ENCODE results near the gene ZDHHC11. TPM values are rescaled to one million over a fixed set of nuclear protein-coding genes. Genes with fewer than 3 reads are reported as not detected.

The ZDHHC11 gene
- total RNA-seq, 1 donor from 2014 or later, result 10.6 TPM

Other genes starting within 250 kb of the ZDHHC11 start
- gene CEP72, start 238.6 kb downstream of the ZDHHC11 start, total RNA-seq, result 0.86 TPM
- 7.3 TPM for gene TPPP, start 157.6 kb downstream of the ZDHHC11 start, total RNA-seq
- gene ZDHHC11B, start 66.3 kb downstream of the ZDHHC11 start, total RNA-seq, result 5.5 TPM
- 25.9 TPM for gene BRD9, start 41.8 kb upstream of the ZDHHC11 start, total RNA-seq
- 0.57 TPM for gene TRIP13, start 41.9 kb upstream of the ZDHHC11 start, total RNA-seq
- 3.6 TPM for gene NKD2, start 157.8 kb upstream of the ZDHHC11 start, total RNA-seq

Measured in cardiac septum (tissue), 1 donor.